Endodermal cell (in vitro differentiated cells): Measurements from ENCODE around the gene ENTR1. TPM values are rescaled to one million over a fixed set of nuclear protein-coding genes. Genes with fewer than 3 reads are reported as not detected.

Source experiments
- DNase-seq: peaks from one replicate; pipeline ENCODE4 v3.0.0-alpha.2; 2017
- H3K27ac ChIP-seq: 2 replicates; pipeline ENCODE4 v1.5.1; 2013; ENCODE audit warnings: mild to moderate bottlenecking, low read depth, low read length, moderate library complexity
- H3K27me3 ChIP-seq: 2 replicates; pipeline ENCODE4 v1.6.1; 2013; ENCODE audit warnings: mild to moderate bottlenecking, low read length, moderate library complexity; ENCODE audit not compliant: insufficient read depth, control insufficient read depth, poor library complexity, severe bottlenecking
- H3K36me3 ChIP-seq: 2 replicates; pipeline ENCODE4 v1.7.0; 2013; ENCODE audit warnings: mild to moderate bottlenecking, low read length, moderate library complexity; ENCODE audit not compliant: control insufficient read depth, insufficient read depth
- H3K4me1 ChIP-seq: one replicate; pipeline ENCODE4 v1.7.0; 2013; ENCODE audit warnings: low read length; ENCODE audit not compliant: control insufficient read depth, insufficient read depth
- H3K4me3 ChIP-seq: 2 replicates; pipeline ENCODE4 v1.5.1; 2013; ENCODE audit warnings: mild to moderate bottlenecking, low read length, moderate library complexity
- H3K9ac ChIP-seq: 2 replicates; pipeline ENCODE4 v1.6.1; 2013; ENCODE audit warnings: mild to moderate bottlenecking, low read length, moderate library complexity; ENCODE audit not compliant: poor library complexity, severe bottlenecking; ENCODE audit errors: extremely low read depth
- H3K9me3 ChIP-seq: 2 replicates; pipeline ENCODE4 v1.6.1; 2013; ENCODE audit warnings: mild to moderate bottlenecking, low read length, moderate library complexity; ENCODE audit not compliant: control insufficient read depth
- H3K27ac Mint-ChIP-seq: 2 replicates; pipeline ENCODE4 v1.8.0; 2020; ENCODE audit warnings: mixed read lengths
- H3K27me3 Mint-ChIP-seq: 2 replicates; pipeline ENCODE4 v1.8.0; 2021; ENCODE audit warnings: mild to moderate bottlenecking, mixed read lengths; ENCODE audit not compliant: insufficient read depth
- H3K36me3 Mint-ChIP-seq: 2 replicates; pipeline ENCODE4 v1.8.0; 2020; ENCODE audit warnings: low read depth, mixed read lengths
- H3K4me1 Mint-ChIP-seq: 2 replicates; pipeline ENCODE4 v1.8.0; 2020; ENCODE audit warnings: mixed read lengths
- H3K4me3 Mint-ChIP-seq: 2 replicates; pipeline ENCODE4 v1.8.0; 2020; ENCODE audit warnings: mild to moderate bottlenecking, moderate library complexity, mixed read lengths
- H3K9me3 Mint-ChIP-seq: 2 replicates; pipeline ENCODE4 v1.8.0; 2020; ENCODE audit warnings: mild to moderate bottlenecking, mixed read lengths
- CTCF ChIP-seq: fragments of 200-600 bp; sonication (generic); conservative IDR thresholded peaks from 2 replicates; pipeline ENCODE4 v1.5.0; 2021; ENCODE audit warnings: antibody characterized with exemption, mild to moderate bottlenecking
- WGBS, 2 experiments: methylation state at CpG; one replicate each; pipeline versions ENCODE4 v1.1.5 to v1.1.7; 2013; ENCODE audit warnings: missing lambda C conversion rate in 2 of 2, mixed read lengths in 1 of 2; ENCODE audit not compliant: insufficient coverage in 1 of 2, insufficient read length in 1 of 2; 5-methylcytosine and 5-hydroxymethylcytosine counted together
- total RNA-seq, 2 donors: library from RNA; stranded (reverse); fragmentation: NEBNext Ultra II Directional in 1 of 2; extraction: Animal tissue kit (Norgen Biotek cat#: 25700) in 1 of 2; gene quantifications; 2 replicates in 1 of 2; 3 replicates in 1 of 2; pipeline ENCODE4 v1.2.1, GENCODE V29; 2021

ENTR1 gene
- total RNA-seq, 2 donors from 2014 or later = 76.6 to 83.1 TPM

- H3K27me3 ChIP-seq = no peaks in the 10 kb centered on the region
- no peaks in the 10 kb centered on the region for H3K27me3 Mint-ChIP-seq
- H3K36me3 ChIP-seq = peaks cover 57% of the 10 kb centered on the region
- 87 to 91% methylated on average over 3 to 5 of the region's 5 CpGs for WGBS, 2 experiments
- H3K4me1 Mint-ChIP-seq = peaks cover 6% of the 10 kb centered on the region
- TF ChIP-seq CTCF = no peak
- DNase-seq = no peak
- no peak overlapping the region for H3K4me3 Mint-ChIP-seq
- no peaks in the 10 kb centered on the region for H3K9me3 ChIP-seq
- no peak overlapping the region for H3K27ac Mint-ChIP-seq
- H3K9me3 Mint-ChIP-seq = no peaks in the 10 kb centered on the region
- no peak overlapping the region for H3K4me3 ChIP-seq
- H3K9ac ChIP-seq = no peak overlapping the region
- H3K27ac ChIP-seq = no peak overlapping the region
- peaks cover 50% of the 10 kb centered on the region for H3K36me3 Mint-ChIP-seq
- H3K4me1 ChIP-seq = peaks cover 5% of the 10 kb centered on the region
These were observed 31.9 kb upstream of the ENTR1 start for GRCh38 chr9:136442265-136442664.

GRCh38 chr9:136441681-136442245, 31.3 kb upstream of the ENTR1 start:
- no peak for DNase-seq
- WGBS, 2 experiments = 95 to 99% methylated on average over 7 to 17 of the region's 17 CpGs
- Mint-ChIP-seq H3K36me3 (peaks cover 45% of the 10 kb centered on the region), H3K4me1 (peaks cover 11% of the 10 kb centered on the region), H3K9me3 (no peaks in the 10 kb centered on the region), H3K27ac (no peak overlapping the region), H3K4me3 (no peak overlapping the region), H3K27me3 (no peaks in the 10 kb centered on the region)
- peaks cover 57% of the 10 kb centered on the region for H3K36me3 ChIP-seq
- H3K9ac ChIP-seq = no peak overlapping the region
- H3K27ac ChIP-seq = no peak overlapping the region
- H3K4me1 ChIP-seq = peaks cover 9% of the 10 kb centered on the region
- H3K4me3 ChIP-seq = no peak overlapping the region
- TF ChIP-seq CTCF = no peak
- H3K27me3 ChIP-seq = no peaks in the 10 kb centered on the region
- no peaks in the 10 kb centered on the region for H3K9me3 ChIP-seq

- no peak for TF ChIP-seq CTCF
- peaks cover 55% of the 10 kb centered on the region for H3K36me3 ChIP-seq
- no peak overlapping the region for H3K27ac ChIP-seq
- peaks cover 41% of the 10 kb centered on the region for H3K36me3 Mint-ChIP-seq
- no peaks in the 10 kb centered on the region for H3K9me3 Mint-ChIP-seq
- no peak for DNase-seq
- no peak overlapping the region for H3K9ac ChIP-seq
- peaks cover 16% of the 10 kb centered on the region for H3K4me1 Mint-ChIP-seq
- no peak overlapping the region for H3K4me3 ChIP-seq
- H3K27ac Mint-ChIP-seq = no peak overlapping the region
- WGBS, 2 experiments = 94 to 96% methylated on average over 12 to 15 of the region's 15 CpGs
- no peaks in the 10 kb centered on the region for H3K9me3 ChIP-seq
- H3K4me3 Mint-ChIP-seq = no peak overlapping the region
- peaks cover 9% of the 10 kb centered on the region for H3K4me1 ChIP-seq
- no peaks in the 10 kb centered on the region for H3K27me3 ChIP-seq
- H3K27me3 Mint-ChIP-seq = no peaks in the 10 kb centered on the region
These were observed 30.8 kb upstream of the ENTR1 start for GRCh38 chr9:136441191-136441680.
